Measurements from ENCODE around the gene APOC4. TPM values are rescaled to one million over a fixed set of nuclear protein-coding genes. Genes with fewer than 3 reads are reported as not detected.

The APOC4 gene
- total RNA-seq, 1 experiment from 2014 or later: not detected

DNA sequence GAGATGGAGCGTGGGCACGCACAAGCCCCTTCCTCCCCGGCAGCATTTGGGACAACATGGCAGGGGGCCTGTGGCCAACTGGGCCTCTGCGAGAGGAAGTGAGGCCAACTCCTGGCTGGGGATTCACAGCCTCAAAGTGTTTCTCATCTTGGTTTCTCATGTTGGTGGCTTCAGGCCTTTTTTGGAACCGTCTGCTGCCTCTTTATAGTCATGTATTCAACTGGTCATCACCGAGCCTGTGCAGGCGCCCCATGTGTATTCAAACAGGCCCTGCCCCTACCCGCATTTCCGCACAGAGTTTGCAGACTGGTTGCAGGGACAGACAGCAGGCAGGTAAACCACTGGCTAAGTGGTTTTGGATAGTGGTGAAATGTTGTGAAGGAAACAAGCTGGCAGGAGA, 42.0 kb downstream of the APOC4 start:
- no peaks in the 10 kb centered on the region for H3K4me1 Mint-ChIP-seq (ENCODE audit: insufficient read depth, unreplicated experiment)
- ChIA-PET POLR2A (no interaction called here), CTCF (interaction anchor here (0.6 kb wide), 1 partner anchor 80 kb away, joined by 6 read pairs; no protein-coding TSS in a partner anchor)
- H3K4me3 Mint-ChIP-seq (ENCODE audit: unreplicated experiment): no peak overlapping the region
- no TSS peak for BruUV-seq (replicated peaks)
- no peak overlapping the region for H3K27ac Mint-ChIP-seq (ENCODE audit: low read depth, unreplicated experiment)
- DNase-seq (ENCODE audit: unreplicated experiment): no peak
- H3K27me3 Mint-ChIP-seq (ENCODE audit: insufficient read depth, unreplicated experiment): no peaks in the 10 kb centered on the region
- TF ChIP-seq, protein P1, sequence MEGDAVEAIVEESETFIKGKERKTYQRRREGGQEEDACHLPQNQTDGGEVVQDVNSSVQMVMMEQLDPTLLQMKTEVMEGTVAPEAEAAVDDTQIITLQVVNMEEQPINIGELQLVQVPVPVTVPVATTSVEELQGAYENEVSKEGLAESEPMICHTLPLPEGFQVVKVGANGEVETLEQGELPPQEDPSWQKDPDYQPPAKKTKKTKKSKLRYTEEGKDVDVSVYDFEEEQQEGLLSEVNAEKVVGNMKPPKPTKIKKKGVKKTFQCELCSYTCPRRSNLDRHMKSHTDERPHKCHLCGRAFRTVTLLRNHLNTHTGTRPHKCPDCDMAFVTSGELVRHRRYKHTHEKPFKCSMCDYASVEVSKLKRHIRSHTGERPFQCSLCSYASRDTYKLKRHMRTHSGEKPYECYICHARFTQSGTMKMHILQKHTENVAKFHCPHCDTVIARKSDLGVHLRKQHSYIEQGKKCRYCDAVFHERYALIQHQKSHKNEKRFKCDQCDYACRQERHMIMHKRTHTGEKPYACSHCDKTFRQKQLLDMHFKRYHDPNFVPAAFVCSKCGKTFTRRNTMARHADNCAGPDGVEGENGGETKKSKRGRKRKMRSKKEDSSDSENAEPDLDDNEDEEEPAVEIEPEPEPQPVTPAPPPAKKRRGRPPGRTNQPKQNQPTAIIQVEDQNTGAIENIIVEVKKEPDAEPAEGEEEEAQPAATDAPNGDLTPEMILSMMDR (IDR thresholded peaks at IDR 0.05; ENCODE audit: unreplicated experiment): no peak
- intact Hi-C loops (cut with micrococcal nuclease): no loop called here
- no peaks in the 10 kb centered on the region for H3K9me3 Mint-ChIP-seq (ENCODE audit: unreplicated experiment)
- H3K36me3 Mint-ChIP-seq (ENCODE audit: insufficient read depth, unreplicated experiment): peaks cover 74% of the 10 kb centered on the region

DNA sequence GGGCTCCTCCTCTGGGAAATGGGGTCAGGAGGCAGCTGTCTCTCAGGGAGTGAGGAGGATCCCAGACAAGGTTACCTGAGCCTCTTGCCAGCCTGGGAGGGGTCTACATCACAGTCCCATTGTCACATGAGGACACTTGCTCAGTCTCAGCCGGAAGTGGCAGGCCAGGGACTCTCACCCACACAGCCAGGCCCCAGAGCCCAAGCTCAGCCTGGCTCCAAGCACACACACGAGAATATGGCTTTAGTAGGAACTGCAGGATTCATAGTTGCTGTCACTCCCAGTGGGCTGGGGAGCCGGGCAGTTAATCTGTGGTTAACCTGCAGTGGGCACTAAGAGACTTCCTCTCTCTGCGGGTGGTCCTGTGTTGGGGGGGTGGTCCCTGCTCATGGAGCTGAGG, 43.4 kb downstream of the APOC4 start:
- ChIA-PET CTCF (no interaction called here), POLR2A (interaction anchor here (0.5 to 0.6 kb wide), 3 partner anchors 62 to 220 kb away, joined by 3 to 6 read pairs (median 4); no protein-coding TSS in a partner anchor)
- no peak overlapping the region for H3K4me3 Mint-ChIP-seq (ENCODE audit: unreplicated experiment)
- intact Hi-C loops (cut with micrococcal nuclease): no loop called here
- peaks cover 71% of the 10 kb centered on the region for H3K36me3 Mint-ChIP-seq (ENCODE audit: insufficient read depth, unreplicated experiment)
- no TSS peak for BruUV-seq (replicated peaks)
- no peaks in the 10 kb centered on the region for H3K27me3 Mint-ChIP-seq (ENCODE audit: insufficient read depth, unreplicated experiment)
- TF ChIP-seq, protein P1 (IDR thresholded peaks at IDR 0.05; ENCODE audit: unreplicated experiment): no peak
- no peak for DNase-seq (ENCODE audit: unreplicated experiment)
- H3K9me3 Mint-ChIP-seq (ENCODE audit: unreplicated experiment): no peaks in the 10 kb centered on the region
- H3K4me1 Mint-ChIP-seq (ENCODE audit: insufficient read depth, unreplicated experiment): no peaks in the 10 kb centered on the region
- H3K27ac Mint-ChIP-seq (ENCODE audit: low read depth, unreplicated experiment): no peak overlapping the region

DNA sequence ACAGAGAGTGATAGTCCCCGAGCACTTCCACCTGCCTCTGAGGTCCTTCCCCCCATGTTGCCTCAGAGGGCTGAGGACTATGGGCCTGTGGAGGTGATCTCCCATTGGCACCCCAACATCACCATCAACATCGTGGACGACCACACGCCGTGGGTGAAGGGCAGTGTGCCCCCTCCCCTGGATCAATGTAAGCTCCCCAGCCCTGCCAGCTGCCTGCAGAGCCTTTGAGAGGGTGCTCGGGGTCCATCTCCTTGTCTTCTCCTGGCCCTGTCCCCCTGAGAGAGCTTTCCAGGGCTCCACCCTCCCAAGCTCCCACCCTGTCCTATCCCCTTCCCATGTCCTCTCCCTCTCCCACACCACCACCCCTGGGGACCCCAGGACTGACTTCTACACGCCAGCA, 44.4 kb downstream of the APOC4 start:
- Mint-ChIP-seq H3K36me3 (ENCODE audit: insufficient read depth, unreplicated experiment) (peaks cover 75% of the 10 kb centered on the region), H3K4me1 (ENCODE audit: insufficient read depth, unreplicated experiment) (no peaks in the 10 kb centered on the region), H3K4me3 (ENCODE audit: unreplicated experiment) (no peak overlapping the region), H3K27ac (ENCODE audit: low read depth, unreplicated experiment) (no peak overlapping the region), H3K27me3 (ENCODE audit: insufficient read depth, unreplicated experiment) (no peaks in the 10 kb centered on the region), H3K9me3 (ENCODE audit: unreplicated experiment) (no peaks in the 10 kb centered on the region)
- no TSS peak for BruUV-seq (replicated peaks)
- no peak for DNase-seq (ENCODE audit: unreplicated experiment)
- intact Hi-C loops (cut with micrococcal nuclease): no loop called here
- POLR2A ChIA-PET: interaction anchor here (0.6 to 1.4 kb wide), 2 partner anchors 28 to 219 kb away, joined by 3 to 6 read pairs; no protein-coding TSS in a partner anchor
- TF ChIP-seq, protein P1 (IDR thresholded peaks at IDR 0.05; ENCODE audit: unreplicated experiment): no peak
- CTCF ChIA-PET: interaction anchor here (0.9 to 2.9 kb wide), 2 partner anchors 26 to 74 kb away, joined by 5 to 6 read pairs; no protein-coding TSS in a partner anchor

DNA sequence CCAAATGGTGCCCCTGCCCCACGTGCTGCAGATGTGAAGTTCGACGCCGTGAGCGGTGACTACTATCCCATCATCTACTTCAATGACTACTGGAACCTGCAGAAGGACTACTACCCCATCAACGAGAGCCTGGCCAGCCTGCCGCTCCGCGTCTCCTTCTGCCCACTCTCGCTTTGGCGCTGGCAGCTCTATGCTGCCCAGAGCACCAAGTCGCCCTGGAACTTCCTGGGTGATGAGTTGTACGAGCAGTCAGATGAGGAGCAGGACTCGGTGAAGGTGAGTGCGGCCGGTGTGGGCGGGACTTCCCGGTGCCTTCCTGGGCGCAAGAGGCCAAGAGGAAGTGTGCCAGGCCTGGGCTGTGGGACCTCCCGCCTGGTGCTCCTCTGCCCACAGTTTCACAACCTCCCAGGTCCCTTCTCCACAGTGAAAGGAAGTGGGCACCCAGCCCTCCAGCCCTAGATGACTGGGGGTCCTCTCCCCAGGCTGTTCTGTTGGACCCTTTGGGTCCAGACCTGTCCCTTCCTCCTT, 45.2 kb downstream of the APOC4 start:
- CTCF ChIA-PET: interaction anchor here (0.9 to 2.9 kb wide), 2 partner anchors 27 to 73 kb away, joined by 5 to 6 read pairs; no protein-coding TSS in a partner anchor

More for the DNA sequence above, 45.2 kb downstream of the APOC4 start:
- no TSS peak for BruUV-seq (replicated peaks)
- no peak for DNase-seq (ENCODE audit: unreplicated experiment)
- Mint-ChIP-seq H3K36me3 (ENCODE audit: insufficient read depth, unreplicated experiment) (peaks cover 75% of the 10 kb centered on the region), H3K4me3 (ENCODE audit: unreplicated experiment) (no peak overlapping the region), H3K9me3 (ENCODE audit: unreplicated experiment) (no peaks in the 10 kb centered on the region), H3K27me3 (ENCODE audit: insufficient read depth, unreplicated experiment) (no peaks in the 10 kb centered on the region), H3K27ac (ENCODE audit: low read depth, unreplicated experiment) (peak overlapping the region; percentile 51), H3K4me1 (ENCODE audit: insufficient read depth, unreplicated experiment) (no peaks in the 10 kb centered on the region)
- TF ChIP-seq, protein P1 (IDR thresholded peaks at IDR 0.05; ENCODE audit: unreplicated experiment): no peak
- POLR2A ChIA-PET: interaction anchor here (1.4 kb wide), 1 partner anchor 29 kb away, joined by 3 read pairs; no protein-coding TSS in a partner anchor
- intact Hi-C loops (cut with micrococcal nuclease): no loop called here

Measured in MCF 10A (cell line).